ENCODE measurements around the gene CCDC188. TPM values are rescaled to one million over a fixed set of nuclear protein-coding genes. Genes with fewer than 3 reads are reported as not detected.
A peak's percentile ranks its signal among the peaks of the same experiment; 100 is the strongest.

The CCDC188 gene
- total and polyA plus RNA-seq, 4 donors = not detected

GRCh38 chr22:20175597-20175900, 24.7 kb upstream of the CCDC188 start:
- Histone ChIP-seq H3K27ac (ENCODE audit: low read depth in 1 of 2, low read length in 2 of 2) (no peak overlapping the region), H3K4me1 (ENCODE audit: control insufficient read depth in 4 of 4, insufficient read depth in 4 of 4, low read length in 3 of 4) (peaks cover 7 to 38% (median 28%) of the 10 kb centered on the region in 4 donors), H3K4me3 (ENCODE audit: low read depth in 1 of 3, low read length in 3 of 3) (no peak overlapping the region), H3K27me3 (ENCODE audit: control insufficient read depth in 4 of 4, insufficient read depth in 4 of 4, low read length in 3 of 4) (no peaks in the 10 kb centered on the region), H3K9me3 (ENCODE audit: control insufficient read depth in 4 of 4, low read length in 3 of 4) (no peaks in the 10 kb centered on the region), H3K36me3 (ENCODE audit: control insufficient read depth in 4 of 4, insufficient read depth in 3 of 4, low read depth in 1 of 4, low read length in 3 of 4) (no peaks in the 10 kb centered on the region), H3K9ac (ENCODE audit: low read depth in 1 of 2, low read length in 2 of 2) (no peak overlapping the region)
- TF ChIP-seq RAD21 (IDR thresholded peaks at IDR 0.05) = peak in 1 of 2 donors; percentile 33
- TF ChIP-seq, protein P1, sequence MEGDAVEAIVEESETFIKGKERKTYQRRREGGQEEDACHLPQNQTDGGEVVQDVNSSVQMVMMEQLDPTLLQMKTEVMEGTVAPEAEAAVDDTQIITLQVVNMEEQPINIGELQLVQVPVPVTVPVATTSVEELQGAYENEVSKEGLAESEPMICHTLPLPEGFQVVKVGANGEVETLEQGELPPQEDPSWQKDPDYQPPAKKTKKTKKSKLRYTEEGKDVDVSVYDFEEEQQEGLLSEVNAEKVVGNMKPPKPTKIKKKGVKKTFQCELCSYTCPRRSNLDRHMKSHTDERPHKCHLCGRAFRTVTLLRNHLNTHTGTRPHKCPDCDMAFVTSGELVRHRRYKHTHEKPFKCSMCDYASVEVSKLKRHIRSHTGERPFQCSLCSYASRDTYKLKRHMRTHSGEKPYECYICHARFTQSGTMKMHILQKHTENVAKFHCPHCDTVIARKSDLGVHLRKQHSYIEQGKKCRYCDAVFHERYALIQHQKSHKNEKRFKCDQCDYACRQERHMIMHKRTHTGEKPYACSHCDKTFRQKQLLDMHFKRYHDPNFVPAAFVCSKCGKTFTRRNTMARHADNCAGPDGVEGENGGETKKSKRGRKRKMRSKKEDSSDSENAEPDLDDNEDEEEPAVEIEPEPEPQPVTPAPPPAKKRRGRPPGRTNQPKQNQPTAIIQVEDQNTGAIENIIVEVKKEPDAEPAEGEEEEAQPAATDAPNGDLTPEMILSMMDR (IDR thresholded peaks at IDR 0.05; ENCODE audit: low read depth, low read length, missing input control) = peak; percentile 6
- TF ChIP-seq MAX (IDR thresholded peaks at IDR 0.05) = no peak
- TF ChIP-seq RXRA (IDR thresholded peaks at IDR 0.05) = no peak
- DNase-seq (ENCODE audit: low spot score) = no peak
- 68% methylated on average over 12 of the region's 12 CpGs for WGBS

DNA sequence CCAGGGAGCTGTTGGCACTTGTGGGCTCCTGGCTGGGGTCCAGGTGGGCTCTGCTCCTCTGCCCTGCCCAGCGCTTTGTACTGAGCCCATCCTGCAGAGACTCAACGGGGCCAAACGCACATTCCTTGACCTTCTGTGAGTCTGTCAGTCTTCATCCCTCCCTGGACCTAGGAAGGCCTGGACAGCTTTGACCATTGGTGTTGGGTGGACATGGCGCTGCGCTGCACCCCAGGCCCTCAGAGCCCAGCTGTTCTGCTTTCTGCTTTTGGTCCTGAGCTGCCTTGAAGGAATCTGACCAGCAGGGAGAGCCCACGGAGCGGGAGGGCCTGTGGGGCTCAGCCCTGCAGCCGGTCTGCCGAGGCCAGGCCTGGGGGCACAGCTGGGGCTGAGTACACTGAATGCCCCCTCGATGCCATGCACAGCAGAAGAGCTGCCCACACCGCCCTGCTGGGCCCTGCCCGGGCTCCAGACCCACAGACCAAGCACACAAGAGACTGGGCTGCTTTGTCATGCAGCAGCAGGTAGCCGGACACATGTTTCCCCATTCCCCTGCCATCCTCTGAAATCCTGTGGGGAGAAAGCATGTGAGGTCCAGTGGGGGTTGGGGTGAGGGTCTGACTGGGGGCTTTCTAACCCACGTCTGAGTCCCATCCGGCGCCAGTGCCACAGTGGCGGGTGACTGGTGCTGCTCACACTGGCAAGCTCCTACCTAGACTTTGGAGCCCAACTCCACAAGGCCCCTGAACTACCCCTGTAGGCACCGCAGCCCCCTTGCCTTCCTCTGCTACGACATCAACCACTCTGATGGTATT, 24.1 kb upstream of the CCDC188 start:
- TF ChIP-seq, protein P1 (IDR thresholded peaks at IDR 0.05; ENCODE audit: low read depth, low read length, missing input control) = peak; percentile 28
- TF ChIP-seq TAF1 (conservative IDR thresholded peaks at IDR 0.05) (no peak), RAD21 (IDR thresholded peaks at IDR 0.05) (peak; percentile 59 to 74), NR2F2 (IDR thresholded peaks at IDR 0.05) (no peak)
- H3K4me1 ChIP-seq (ENCODE audit: control insufficient read depth in 4 of 4, insufficient read depth in 4 of 4, low read length in 3 of 4) = peaks cover 7 to 36% (median 27%) of the 10 kb centered on the region in 4 donors
- 79% methylated on average over 19 of the region's 19 CpGs for WGBS
- no peaks in the 10 kb centered on the region for H3K36me3 ChIP-seq (ENCODE audit: control insufficient read depth in 4 of 4, insufficient read depth in 3 of 4, low read depth in 1 of 4, low read length in 3 of 4)
- H3K9ac ChIP-seq (ENCODE audit: low read depth in 1 of 2, low read length in 2 of 2) = no peak overlapping the region
- no peaks in the 10 kb centered on the region for H3K9me3 ChIP-seq (ENCODE audit: control insufficient read depth in 4 of 4, low read length in 3 of 4)
- DNase-seq (ENCODE audit: low spot score) = no peak
- H3K4me3 ChIP-seq (ENCODE audit: low read depth in 1 of 3, low read length in 3 of 3) = no peak overlapping the region
- H3K27ac ChIP-seq (ENCODE audit: low read depth in 1 of 2, low read length in 2 of 2) = no peak overlapping the region
- H3K27me3 ChIP-seq (ENCODE audit: control insufficient read depth in 4 of 4, insufficient read depth in 4 of 4, low read length in 3 of 4) = no peaks in the 10 kb centered on the region

DNA sequence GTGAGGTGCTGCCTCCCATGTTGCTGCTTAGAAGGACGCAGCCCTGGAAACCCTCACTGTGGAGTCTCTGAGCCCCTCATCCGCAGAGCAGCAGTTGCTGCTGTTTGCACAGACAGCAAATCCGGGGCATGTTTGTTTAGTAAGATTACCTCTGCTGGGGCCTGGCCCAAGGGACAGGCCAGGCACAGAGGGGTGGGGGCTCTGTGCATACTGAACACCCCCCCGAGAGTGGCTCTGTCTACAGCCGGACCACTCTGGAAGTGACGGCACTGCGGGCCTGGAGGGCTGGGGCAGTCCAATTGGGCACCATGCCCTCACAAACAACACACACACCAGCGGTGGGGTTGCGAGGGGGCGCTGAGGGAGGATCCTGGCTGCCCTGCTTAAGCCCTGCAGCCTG, 22.9 kb upstream of the CCDC188 start:
- no peak for DNase-seq (ENCODE audit: low spot score)
- Histone ChIP-seq H3K9ac (ENCODE audit: low read depth in 1 of 2, low read length in 2 of 2) (no peak overlapping the region), H3K4me1 (ENCODE audit: control insufficient read depth in 4 of 4, insufficient read depth in 4 of 4, low read length in 3 of 4) (peaks cover 7 to 36% (median 26%) of the 10 kb centered on the region in 4 donors), H3K9me3 (ENCODE audit: control insufficient read depth in 4 of 4, low read length in 3 of 4) (no peaks in the 10 kb centered on the region), H3K27me3 (ENCODE audit: control insufficient read depth in 4 of 4, insufficient read depth in 4 of 4, low read length in 3 of 4) (no peaks in the 10 kb centered on the region), H3K27ac (ENCODE audit: low read depth in 1 of 2, low read length in 2 of 2) (no peak overlapping the region), H3K36me3 (ENCODE audit: control insufficient read depth in 4 of 4, insufficient read depth in 3 of 4, low read depth in 1 of 4, low read length in 3 of 4) (no peaks in the 10 kb centered on the region), H3K4me3 (ENCODE audit: low read depth in 1 of 3, low read length in 3 of 3) (no peak overlapping the region)
- peak in 1 of 2 donors; percentile 9 for TF ChIP-seq RAD21 (IDR thresholded peaks at IDR 0.05)
- no peak for TF ChIP-seq ZBTB33 (IDR thresholded peaks at IDR 0.05)
- WGBS = 44% methylated on average over 10 of the region's 10 CpGs

Data from liver (tissue), 9 donors.